Uterus (tissue), 4 donors: ENCODE measurements around the gene ZDHHC7. TPM values are rescaled to one million over a fixed set of nuclear protein-coding genes. Genes with fewer than 3 reads are reported as not detected.

Source experiments
- DNase-seq, 2 donors: peaks; one replicate each; pipeline ENCODE4 v3.0.0-alpha.2; 2019 to 2020
- H3K27ac ChIP-seq, 2 donors: fragments of 200-600 bp; sonication (generic); 1 replicate in 1 of 2; 2 replicates in 1 of 2; pipeline ENCODE4 v1.5.1; 2016 to 2018
- H3K27me3 ChIP-seq, 2 donors: fragments of 200-600 bp; sonication (generic); one replicate each; pipeline ENCODE4 v1.5.1; 2018 to 2019; ENCODE audit warnings: control low read depth in 1 of 2
- H3K36me3 ChIP-seq, 2 donors: fragments of 200-600 bp; sonication (generic); one replicate each; pipeline ENCODE4 v1.5.1; 2019; ENCODE audit warnings: control low read depth in 1 of 2
- H3K4me1 ChIP-seq, 2 donors: fragments of 200-600 bp; sonication (generic); one replicate each; pipeline ENCODE4 v1.5.1; 2018 to 2019; ENCODE audit warnings: control low read depth in 1 of 2
- H3K4me3 ChIP-seq, 2 donors: fragments of 200-600 bp; sonication (generic); 1 replicate in 1 of 2; 2 replicates in 1 of 2; pipeline ENCODE4 v1.5.1; 2018 to 2019; ENCODE audit warnings: mild to moderate bottlenecking in 1 of 2
- H3K9me3 ChIP-seq, 2 donors: fragments of 200-600 bp; sonication (generic); one replicate each; pipeline ENCODE4 v1.5.1; 2019; ENCODE audit warnings: control low read depth in 1 of 2
- CTCF ChIP-seq, 4 experiments: fragments of 200-600 bp in 2 of 4; fragments of 450-650 bp in 2 of 4; sonication (generic) in 2 of 4; IDR thresholded peaks; one replicate each; pipeline ENCODE4 v1.5.1; 2016 to 2019; ENCODE audit warnings: antibody characterized with exemption in 4 of 4, mild to moderate bottlenecking in 2 of 4, moderate library complexity in 1 of 4
- POLR2A ChIP-seq, 2 donors: fragments of 450-650 bp; IDR thresholded peaks; one replicate each; pipeline ENCODE4 v1.6.1; 2016; ENCODE audit warnings: antibody characterized with exemption in 2 of 2, mild to moderate bottlenecking in 1 of 2, moderate library complexity in 1 of 2
- intact Hi-C: fragments of 100-400 bp; cut with DNase I; formaldehyde crosslinking; loops from one replicate; pipeline ENCODE4 v1.15.1; 2023; ENCODE audit warnings: low total_unique reads
- total RNA-seq, 4 donors: library from RNA; depleted of rRNA in 3 of 4; stranded (reverse); fragments of >200 nt in 3 of 4; gene quantifications; one replicate each; pipeline versions ENCODE4 v1.1.0 to v1.2.4, GENCODE V29; 2014 to 2023
- donor health status: DM: yes; HTN: yes; CAD: no.

The ZDHHC7 gene
- total RNA-seq, 4 donors from 2014 or later = 16.5 to 50.2 (median 39.1) TPM

- no peak overlapping the region for H3K27ac ChIP-seq
- intact Hi-C loops = no loop called here
- TF ChIP-seq CTCF (IDR thresholded peaks at IDR 0.05) = no peak
- no peak for TF ChIP-seq POLR2A (IDR thresholded peaks at IDR 0.05)
- H3K36me3 ChIP-seq = no peaks in the 10 kb centered on the region
- no peak for DNase-seq
- no peaks in the 10 kb centered on the region for H3K4me1 ChIP-seq
- H3K9me3 ChIP-seq = no peaks in the 10 kb centered on the region
- H3K27me3 ChIP-seq = no peaks in the 10 kb centered on the region
- no peak overlapping the region for H3K4me3 ChIP-seq
These were observed 31.8 kb downstream of the ZDHHC7 start for GRCh38 chr16:84979516-84979915.

- no peaks in the 10 kb centered on the region for H3K4me1 ChIP-seq
- H3K36me3 ChIP-seq = no peaks in the 10 kb centered on the region
- H3K27me3 ChIP-seq = no peaks in the 10 kb centered on the region
- H3K9me3 ChIP-seq = no peaks in the 10 kb centered on the region
- H3K27ac ChIP-seq = no peak overlapping the region
- DNase-seq = no peak
- TF ChIP-seq POLR2A (IDR thresholded peaks at IDR 0.05) = no peak
- no peak for TF ChIP-seq CTCF (IDR thresholded peaks at IDR 0.05)
- intact Hi-C loops = no loop called here
- no peak overlapping the region for H3K4me3 ChIP-seq
These were observed 34.5 kb downstream of the ZDHHC7 start for GRCh38 chr16:84976644-84977400.

GRCh38 chr16:84975522-84975921, 35.8 kb downstream of the ZDHHC7 start:
- DNase-seq = no peak
- no peaks in the 10 kb centered on the region for H3K9me3 ChIP-seq
- H3K27ac ChIP-seq = no peak overlapping the region
- no peak for TF ChIP-seq POLR2A (IDR thresholded peaks at IDR 0.05)
- TF ChIP-seq CTCF (IDR thresholded peaks at IDR 0.05) = no peak
- intact Hi-C loops = no loop called here
- H3K27me3 ChIP-seq = no peaks in the 10 kb centered on the region
- H3K4me1 ChIP-seq = no peaks in the 10 kb centered on the region
- H3K4me3 ChIP-seq = no peak overlapping the region
- H3K36me3 ChIP-seq = no peaks in the 10 kb centered on the region

GRCh38 chr16:84975066-84975465, 36.3 kb downstream of the ZDHHC7 start:
- DNase-seq = no peak
- H3K36me3 ChIP-seq = no peaks in the 10 kb centered on the region
- no peaks in the 10 kb centered on the region for H3K4me1 ChIP-seq
- H3K27ac ChIP-seq = no peak overlapping the region
- intact Hi-C loops = no loop called here
- no peaks in the 10 kb centered on the region for H3K27me3 ChIP-seq
- no peak overlapping the region for H3K4me3 ChIP-seq
- no peak for TF ChIP-seq CTCF (IDR thresholded peaks at IDR 0.05)
- no peak for TF ChIP-seq POLR2A (IDR thresholded peaks at IDR 0.05)
- no peaks in the 10 kb centered on the region for H3K9me3 ChIP-seq

GRCh38 chr16:84973776-84974523, 37.4 kb downstream of the ZDHHC7 start:
- intact Hi-C loops = no loop called here
- H3K4me3 ChIP-seq = no peak overlapping the region
- TF ChIP-seq CTCF (IDR thresholded peaks at IDR 0.05) = no peak
- no peak for TF ChIP-seq POLR2A (IDR thresholded peaks at IDR 0.05)
- no peaks in the 10 kb centered on the region for H3K9me3 ChIP-seq
- no peak for DNase-seq
- no peaks in the 10 kb centered on the region for H3K36me3 ChIP-seq
- H3K27ac ChIP-seq = no peak overlapping the region
- H3K4me1 ChIP-seq = no peaks in the 10 kb centered on the region
- H3K27me3 ChIP-seq = no peaks in the 10 kb centered on the region
